PFSK-1 (cell line): ENCODE data around the gene CTCF.

Experiments
- REST ChIP-seq, 2 experiments: IDR thresholded peaks; 2 replicates each; pipeline versions ENCODE4 v1.6.1 to v1.8.0; 2011 to 2012; ENCODE audit warnings: low read depth in 2 of 2, low read length in 2 of 2, control low read depth in 1 of 2, inconsistent platforms in 1 of 2, mild to moderate bottlenecking in 1 of 2, moderate library complexity in 1 of 2; ENCODE audit not compliant: insufficient read depth in 1 of 2
- TAF1 ChIP-seq: IDR thresholded peaks from 2 replicates; pipeline ENCODE4 v1.6.1; 2012; ENCODE audit warnings: low read length, control low read depth, borderline replicate concordance; ENCODE audit not compliant: insufficient read depth

- TF ChIP-seq REST (IDR thresholded peaks at IDR 0.05; ENCODE audit: insufficient read depth in 1 of 2, low read depth in 2 of 2, low read length in 2 of 2) (no peak), TAF1 (no peak)
These were observed 33.3 kb upstream of the CTCF start for GRCh38 chr16:67528870-67529581.
